Stimulated activated CD4-positive, alpha-beta T cell treated with anti-CD3 and anti-CD28 coated beads, Interleukin-4, amount 100 ng/mL, for 24 hours (primary cell): ENCODE data around the gene PRDM15.
A peak's percentile ranks its signal among the peaks of the same experiment; 100 is the strongest.

Source experiments
- DNase-seq: peaks from one replicate; pipeline ENCODE4 v3.0.0-alpha.2; 2020

Gene PRDM15

DNA sequence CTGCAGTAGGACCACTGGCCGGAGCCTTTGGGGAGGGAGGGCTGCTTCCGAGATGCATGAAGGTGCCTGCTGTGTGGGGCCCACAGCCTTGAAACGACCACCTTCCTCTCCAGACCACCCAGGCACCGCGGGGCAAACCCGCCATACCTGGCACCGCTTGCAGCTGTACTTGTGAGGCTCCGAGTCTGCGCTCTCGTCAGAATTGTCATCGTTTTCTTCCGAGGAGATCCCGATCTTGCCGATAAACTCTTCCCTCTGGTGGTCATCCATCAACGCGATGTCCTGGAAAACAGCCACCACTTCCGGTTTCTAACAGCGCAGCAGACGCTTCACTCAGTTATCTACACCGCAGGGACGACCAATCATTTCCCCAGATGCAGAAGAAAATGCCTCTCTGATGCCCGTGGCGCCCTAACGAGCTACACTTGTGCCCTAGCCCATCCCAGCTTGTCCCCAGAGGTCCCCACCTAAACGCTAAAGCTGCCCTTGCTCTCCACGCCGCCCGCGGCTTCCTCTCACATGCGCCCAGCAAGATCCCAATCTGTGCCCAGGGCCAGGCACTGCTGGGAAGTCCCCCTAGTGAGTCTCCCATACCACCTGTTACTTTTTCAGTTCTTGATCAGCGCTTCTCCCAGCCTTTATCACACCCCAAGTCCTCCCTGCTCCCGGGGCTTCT is 57.2 kb downstream of the PRDM15 start:
- DNase-seq, result no peak

GRCh38 chr21:41821081-41821755 is 57.9 kb downstream of the PRDM15 start:
- DNase-seq, result no peak

- DNase-seq, result no peak
These were observed 58.6 kb downstream of the PRDM15 start for GRCh38 chr21:41820384-41821080.

DNA sequence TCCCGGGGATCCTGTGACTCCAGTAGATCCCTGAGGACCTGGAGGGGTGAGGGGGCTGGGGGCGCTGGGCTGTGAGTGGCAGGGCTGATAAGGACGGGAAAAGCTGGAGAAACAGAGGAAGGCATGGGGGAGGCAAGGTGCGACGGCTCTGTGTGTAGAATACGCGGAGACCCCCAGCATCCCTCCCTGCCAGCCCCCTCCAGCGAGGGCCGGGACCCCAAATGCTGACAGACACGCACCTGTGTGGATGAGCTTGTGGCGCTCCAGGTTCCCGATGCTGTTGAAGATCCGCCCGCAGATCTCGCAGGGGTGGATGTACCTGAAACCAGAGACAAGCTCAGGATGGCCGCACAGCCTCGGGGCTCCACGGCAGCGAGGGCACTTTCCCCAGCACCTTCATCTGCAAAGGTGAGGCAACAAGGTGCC is 59.3 kb downstream of the PRDM15 start:
- no peak for DNase-seq

DNA sequence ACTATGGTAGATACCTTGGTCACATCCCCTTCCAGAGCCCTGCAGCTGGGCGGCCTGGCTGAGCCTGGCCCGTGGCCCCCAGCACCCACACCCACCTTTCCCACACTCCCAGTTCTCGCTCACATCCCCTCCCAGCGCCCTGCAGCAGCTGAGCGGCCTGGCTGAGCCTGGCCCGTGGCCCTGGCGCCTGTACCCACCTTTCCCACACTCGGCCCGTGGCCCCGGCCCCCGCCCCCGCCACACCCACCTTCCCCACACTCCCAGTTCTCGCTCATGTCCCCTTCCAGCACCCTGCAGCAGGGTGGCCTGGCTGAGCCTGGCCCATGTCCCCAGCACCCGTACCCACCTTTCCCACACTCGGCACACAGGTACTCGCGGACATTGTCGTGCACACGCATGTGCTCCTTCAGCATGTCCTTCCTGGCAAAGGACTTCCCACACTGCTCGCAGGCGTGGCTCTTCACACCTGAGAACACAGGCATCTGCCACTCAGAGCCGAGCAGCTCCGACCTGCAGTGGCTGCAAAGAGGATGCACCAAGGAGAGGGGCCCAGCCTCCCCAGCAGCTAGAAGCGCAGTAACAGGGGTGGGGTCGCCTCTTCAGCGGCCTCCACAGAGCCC is 59.8 kb downstream of the PRDM15 start:
- no peak for DNase-seq

DNA sequence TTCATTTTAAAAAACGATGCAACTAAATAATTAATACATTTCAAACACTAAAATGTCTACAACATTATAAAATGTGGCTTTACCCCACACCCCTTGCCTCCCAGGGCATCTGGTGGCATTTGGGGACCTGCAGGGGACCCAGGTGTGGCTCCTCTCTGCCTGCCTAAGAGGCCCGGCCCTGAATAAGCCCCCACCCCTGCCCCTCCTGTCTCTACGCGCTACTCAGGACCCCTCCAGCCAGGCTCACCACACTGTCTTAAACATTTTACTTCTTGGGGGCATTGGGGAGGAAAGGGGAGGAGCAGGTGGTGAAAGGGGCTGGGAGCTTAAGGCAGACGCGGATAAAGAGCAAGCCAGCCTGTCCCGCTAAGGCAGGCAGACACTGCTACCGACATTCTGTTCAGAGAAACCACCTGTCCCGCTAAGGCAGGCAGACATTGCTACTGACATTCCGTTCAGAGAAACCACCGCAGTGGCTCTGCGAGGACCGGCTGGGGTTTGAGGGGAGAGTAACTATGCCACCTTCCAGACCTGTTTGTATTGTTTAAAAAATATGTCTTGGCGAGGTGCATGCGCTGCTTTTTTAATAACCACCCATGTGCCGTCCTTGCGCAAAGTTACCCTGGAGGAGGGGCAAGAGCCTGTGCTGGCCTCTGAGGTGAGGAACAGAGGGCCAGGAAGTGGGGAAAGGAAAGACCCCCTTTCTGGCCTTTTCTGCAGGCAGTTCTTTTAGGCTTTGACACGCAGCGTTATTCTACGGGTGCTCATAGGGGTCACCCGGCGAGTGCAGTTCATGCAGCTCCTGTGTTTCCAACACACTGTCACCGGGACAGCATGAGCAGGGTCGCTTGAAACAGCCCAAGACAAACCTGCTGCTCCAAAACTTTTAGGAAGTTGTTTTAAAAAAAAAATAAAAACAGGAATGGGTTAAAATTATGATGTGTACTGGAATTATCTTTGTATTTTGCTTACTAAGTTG is 61.0 kb downstream of the PRDM15 start:
- DNase-seq, result no peak

GRCh38 chr21:41817228-41817627 is 61.9 kb downstream of the PRDM15 start:
- DNase-seq, result peak; percentile 25

GRCh38 chr21:41816583-41817165 is 62.5 kb downstream of the PRDM15 start:
- DNase-seq, result peak; percentile 60

- DNase-seq, result no peak
These were observed 63.2 kb downstream of the PRDM15 start for GRCh38 chr21:41815652-41816582.

- DNase-seq, result no peak
These were observed 65.9 kb downstream of the PRDM15 start for GRCh38 chr21:41813226-41813625.

GRCh38 chr21:41812679-41813078 is 66.5 kb downstream of the PRDM15 start:
- no peak for DNase-seq

GRCh38 chr21:41810597-41810932 is 68.6 kb downstream of the PRDM15 start:
- DNase-seq, result no peak

- DNase-seq, result no peak
These were observed 69.1 kb downstream of the PRDM15 start for GRCh38 chr21:41809891-41810596.

GRCh38 chr21:41808846-41809245 is 70.3 kb downstream of the PRDM15 start:
- no peak for DNase-seq

GRCh38 chr21:41808094-41808493 is 71.0 kb downstream of the PRDM15 start:
- no peak for DNase-seq

GRCh38 chr21:41806773-41807172 is 72.4 kb downstream of the PRDM15 start:
- DNase-seq, result no peak

DNA sequence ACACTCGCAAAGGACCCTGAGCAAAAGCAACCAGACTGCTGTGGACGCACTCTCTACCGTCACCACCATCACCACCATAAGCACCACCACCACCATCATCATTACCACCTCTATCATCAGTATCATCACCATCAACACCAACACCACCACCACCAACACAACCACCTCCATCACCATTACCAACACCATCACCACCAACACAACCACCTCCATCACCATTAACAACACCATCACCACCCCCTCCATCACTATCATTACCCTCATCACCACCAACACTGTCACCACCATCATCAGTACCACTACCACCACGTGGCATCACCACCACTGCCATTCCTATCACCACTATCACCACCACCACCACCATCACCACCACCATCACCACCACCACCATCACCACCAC is 73.5 kb downstream of the PRDM15 start:
- DNase-seq, result no peak

- DNase-seq, result no peak
These were observed 74.1 kb downstream of the PRDM15 start for GRCh38 chr21:41805038-41805437.

GRCh38 chr21:41804381-41804780 is 74.8 kb downstream of the PRDM15 start:
- DNase-seq, result no peak

GRCh38 chr21:41803316-41803715 is 75.8 kb downstream of the PRDM15 start:
- DNase-seq, result no peak
